ENCODE data around the gene JAKMIP2.
"Not testable (repeated sequence)": the region's sequence is repeated elsewhere in the genome, so short reads cannot be mapped to it uniquely, and the experiment has no call there.

Gene JAKMIP2

DNA sequence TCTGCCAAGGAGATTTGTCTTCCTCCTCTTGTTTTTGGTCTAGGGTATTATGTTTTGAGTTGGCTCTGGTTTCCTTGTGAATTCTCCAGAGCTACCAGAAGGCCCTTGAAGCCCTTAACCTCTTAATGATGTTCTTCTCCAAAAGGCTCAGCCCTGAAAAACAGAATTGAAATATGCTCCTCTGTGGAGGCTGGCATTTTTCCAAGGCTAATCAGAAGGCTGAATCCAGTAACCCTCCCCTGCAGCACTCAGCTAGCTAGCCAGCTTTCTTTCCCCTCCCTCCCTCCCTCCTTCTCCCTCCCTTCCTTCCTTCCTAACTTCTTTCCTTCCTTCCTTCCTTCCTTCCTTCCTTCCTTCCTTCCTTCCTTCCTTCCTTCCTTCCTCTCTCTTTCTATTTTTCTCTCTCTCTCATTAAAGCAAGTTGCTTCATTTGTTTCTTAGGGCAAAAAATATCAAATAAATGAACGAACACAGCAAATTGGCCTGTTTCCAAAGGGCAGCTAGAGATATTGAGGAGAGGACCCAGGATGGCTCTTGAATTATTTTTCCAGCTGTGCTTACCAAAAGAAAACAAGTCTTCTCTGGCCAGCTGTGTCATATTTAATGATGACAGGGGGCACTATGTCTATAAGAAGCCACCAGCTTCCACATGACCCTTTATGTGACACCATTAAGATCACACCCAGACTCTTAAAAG is 38.7 kb downstream of the JAKMIP2 start:
- DNase-seq: no peak

- no peak for DNase-seq
Measured at GRCh38 chr5:147743012-147743411, 39.5 kb downstream of the JAKMIP2 start.

DNA sequence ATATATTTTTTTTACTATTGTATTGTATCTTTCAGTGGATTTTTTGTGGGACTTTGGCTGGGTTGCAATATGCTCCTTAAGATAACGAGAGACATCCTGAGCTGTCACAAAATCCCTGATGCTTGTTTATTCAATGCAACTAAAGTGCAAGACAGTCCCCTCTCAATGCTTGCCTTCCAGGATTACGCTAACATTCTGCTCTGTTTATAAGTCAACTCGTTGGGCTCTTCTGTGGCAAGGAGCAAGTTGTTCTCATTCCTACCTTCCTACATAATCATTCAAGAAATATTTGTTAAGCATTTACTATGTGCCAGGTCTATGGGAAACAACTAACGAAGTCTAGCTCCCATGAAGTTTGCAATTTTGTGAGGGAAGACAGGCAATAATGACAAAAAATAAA is 40.4 kb downstream of the JAKMIP2 start:
- no peak for DNase-seq

DNA sequence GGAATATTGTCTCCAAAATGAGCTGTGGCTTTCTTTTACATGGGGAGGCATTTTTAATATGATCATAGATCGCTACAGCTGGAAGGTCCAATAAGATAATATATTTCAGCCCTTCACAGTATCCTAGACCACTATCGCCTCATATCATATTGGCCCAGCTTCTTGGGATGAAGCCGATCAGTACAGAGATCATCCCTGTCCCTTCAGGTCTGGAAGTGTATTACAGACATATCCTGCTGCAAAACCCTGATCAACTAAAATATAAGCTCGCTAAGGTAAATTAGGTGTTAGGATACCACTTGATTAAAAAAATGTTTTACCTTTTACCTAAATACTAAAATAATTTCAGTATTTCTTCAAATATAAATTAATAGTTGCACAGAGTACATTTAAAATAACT is 41.7 kb downstream of the JAKMIP2 start:
- no peak for DNase-seq

DNA sequence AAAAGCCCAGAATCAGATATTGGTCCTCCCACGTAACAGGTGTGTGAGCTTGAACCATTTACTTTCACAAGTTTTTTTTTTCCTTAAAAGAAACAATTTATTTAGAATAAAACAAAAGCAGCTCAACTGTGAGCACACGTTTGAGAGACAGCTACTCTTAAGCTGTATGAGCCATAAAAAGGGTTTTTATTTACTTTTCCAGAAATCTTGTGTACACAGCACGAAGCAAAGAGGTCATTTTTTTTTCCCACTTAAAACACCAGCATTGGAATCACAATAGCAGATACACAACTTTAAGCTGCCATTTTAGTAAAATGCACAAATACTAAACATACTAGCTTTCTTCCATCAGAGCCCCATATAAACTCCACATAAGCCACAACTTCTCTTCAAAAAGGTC is 44.6 kb downstream of the JAKMIP2 start:
- DNase-seq: no peak

DNA sequence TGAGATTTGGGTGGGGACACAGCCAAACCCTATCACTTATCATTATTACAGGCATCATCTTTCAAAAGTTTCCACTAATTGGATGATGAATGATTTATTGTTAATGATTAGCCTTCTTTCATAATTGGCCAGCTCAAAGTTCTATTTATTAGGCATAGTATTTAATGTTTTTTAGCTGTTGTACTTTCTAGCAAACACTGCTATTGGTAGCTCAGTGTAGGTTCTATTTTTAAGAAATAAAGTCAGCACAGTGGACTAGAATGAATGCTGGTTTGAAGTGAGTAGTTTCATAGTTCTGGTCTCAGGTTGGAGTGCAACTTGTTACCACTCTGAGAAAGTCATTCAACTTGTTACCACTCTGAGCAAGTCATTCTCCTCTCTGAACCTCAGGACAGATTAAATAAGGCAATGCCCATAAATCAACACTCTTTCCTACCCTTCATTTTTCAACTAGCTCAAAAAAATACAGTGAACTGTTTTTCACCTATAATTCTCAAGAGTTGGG is 46.9 kb downstream of the JAKMIP2 start:
- DNase-seq: no peak

DNA sequence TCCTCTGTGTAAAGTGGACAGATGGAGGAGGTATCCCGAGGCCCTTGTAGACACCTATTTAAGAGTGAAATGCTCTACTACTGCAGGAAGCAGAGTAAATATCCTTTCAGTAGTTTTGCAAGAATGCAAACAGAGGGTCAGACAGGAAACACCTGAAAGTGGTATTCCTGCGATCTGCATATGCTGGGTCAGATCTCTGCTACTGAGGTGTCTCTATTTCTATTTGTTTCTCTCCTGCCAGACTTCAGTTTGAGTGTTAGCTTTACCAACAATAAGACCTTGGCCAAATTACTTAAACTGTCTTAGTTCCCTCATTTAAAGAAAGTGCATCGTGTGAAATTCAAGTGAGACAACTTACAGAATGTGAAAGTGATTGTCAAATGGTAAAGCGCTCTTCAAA is 47.6 kb downstream of the JAKMIP2 start:
- no peak for DNase-seq

- DNase-seq: no peak
Measured at GRCh38 chr5:147733075-147733474, 49.5 kb downstream of the JAKMIP2 start.

- no peak for DNase-seq
Measured at GRCh38 chr5:147732291-147732883, 50.1 kb downstream of the JAKMIP2 start.

DNA sequence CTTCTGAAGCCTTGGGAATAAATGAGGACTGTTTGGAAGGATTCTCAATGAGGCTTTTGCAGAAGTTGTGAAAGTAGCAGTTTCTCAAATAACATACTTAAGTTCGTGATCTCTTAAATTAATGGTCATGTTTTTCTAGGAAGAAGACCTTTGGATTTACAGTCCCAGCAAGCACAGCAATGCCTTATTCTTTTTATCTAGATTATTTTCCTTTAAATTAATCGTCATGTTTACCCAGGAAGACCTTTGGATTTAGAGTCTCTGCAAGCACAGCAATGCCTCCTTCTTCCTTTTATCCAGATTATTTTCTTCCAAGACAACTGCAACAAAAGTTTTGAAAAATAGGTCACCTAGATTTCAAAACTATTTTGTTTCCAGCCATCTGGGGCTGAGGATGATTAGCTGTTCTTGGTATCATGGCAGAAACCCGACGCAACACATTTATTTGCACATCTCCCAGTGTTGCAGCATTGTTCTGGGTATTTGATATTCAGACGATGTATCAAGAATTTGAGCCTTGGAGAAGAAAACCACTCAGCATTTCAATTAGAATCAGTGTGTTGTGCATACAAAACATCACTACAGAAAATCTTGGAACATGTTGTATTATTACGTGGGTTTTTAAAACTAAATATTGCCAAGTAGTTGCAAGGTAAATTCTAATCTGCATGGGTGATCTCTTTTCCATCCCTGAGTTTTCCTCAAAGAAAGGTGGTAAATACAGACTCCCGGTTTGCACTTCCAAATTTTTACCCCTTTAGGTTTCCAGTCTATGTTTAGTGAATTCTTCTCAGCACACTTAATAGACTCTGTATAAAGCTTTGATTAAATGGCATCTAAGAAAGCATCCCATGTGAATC is 50.9 kb downstream of the JAKMIP2 start:
- no peak for DNase-seq

GRCh38 chr5:147727200-147727599 is 55.3 kb downstream of the JAKMIP2 start:
- DNase-seq: no peak

GRCh38 chr5:147721191-147721960 is 61.2 kb downstream of the JAKMIP2 start:
- not testable (repeated sequence) for DNase-seq

DNA sequence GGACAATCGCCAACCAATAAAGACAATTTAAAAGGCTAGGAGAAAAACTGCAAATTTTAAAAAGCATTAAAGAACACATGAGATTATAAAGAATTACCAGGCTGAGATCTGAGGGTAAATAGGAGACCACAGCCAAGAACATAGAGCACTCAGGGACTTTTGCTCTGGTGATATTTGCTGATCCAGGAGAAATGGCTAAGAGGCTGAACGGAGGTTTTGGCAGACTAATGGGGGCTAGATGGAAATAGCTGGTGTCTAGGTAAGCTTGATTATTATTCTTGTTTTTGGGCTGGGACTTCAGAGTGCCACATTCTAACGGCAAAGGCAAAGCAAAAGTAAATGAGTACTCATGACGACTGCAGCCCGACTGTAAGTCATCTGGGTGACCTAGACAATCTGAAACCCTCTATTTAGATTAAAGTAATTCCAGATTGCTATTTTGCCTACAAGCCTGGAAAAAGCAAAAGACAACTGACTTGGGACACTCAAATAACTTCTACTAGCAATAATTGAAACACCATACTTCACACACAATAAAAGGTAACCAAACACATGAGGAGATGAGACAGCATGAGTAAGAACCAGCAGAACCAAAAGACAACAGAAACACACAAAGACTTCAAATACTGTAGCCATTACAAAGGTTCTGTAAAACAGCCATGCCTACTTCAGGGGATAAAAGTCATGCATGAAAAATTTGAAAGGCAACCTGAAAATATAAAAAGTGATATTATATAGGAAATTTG is 68.8 kb downstream of the JAKMIP2 start:
- DNase-seq: no peak

GRCh38 chr5:147712598-147712997 is 69.9 kb downstream of the JAKMIP2 start:
- DNase-seq: no peak

DNA sequence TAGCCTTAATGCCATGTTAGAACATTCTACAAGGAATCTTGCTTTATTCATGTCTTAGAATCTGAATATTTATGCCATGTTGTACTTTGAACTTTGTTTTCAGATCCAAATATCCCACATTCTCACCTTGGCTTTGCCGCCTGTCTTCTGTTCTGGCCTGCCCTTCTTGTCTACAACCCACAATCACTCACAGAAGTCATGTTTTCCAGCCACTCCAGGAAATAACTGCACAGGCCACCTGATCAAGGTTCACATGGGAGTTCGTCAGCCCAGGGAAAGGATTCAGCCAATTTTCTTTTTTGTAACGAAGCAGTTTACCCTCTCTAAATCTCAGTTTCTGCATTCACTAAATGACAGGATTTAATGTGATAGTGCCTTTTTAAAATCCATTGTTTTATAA is 70.5 kb downstream of the JAKMIP2 start:
- no peak for DNase-seq

GRCh38 chr5:147711019-147711418 is 71.5 kb downstream of the JAKMIP2 start:
- DNase-seq: no peak

DNA sequence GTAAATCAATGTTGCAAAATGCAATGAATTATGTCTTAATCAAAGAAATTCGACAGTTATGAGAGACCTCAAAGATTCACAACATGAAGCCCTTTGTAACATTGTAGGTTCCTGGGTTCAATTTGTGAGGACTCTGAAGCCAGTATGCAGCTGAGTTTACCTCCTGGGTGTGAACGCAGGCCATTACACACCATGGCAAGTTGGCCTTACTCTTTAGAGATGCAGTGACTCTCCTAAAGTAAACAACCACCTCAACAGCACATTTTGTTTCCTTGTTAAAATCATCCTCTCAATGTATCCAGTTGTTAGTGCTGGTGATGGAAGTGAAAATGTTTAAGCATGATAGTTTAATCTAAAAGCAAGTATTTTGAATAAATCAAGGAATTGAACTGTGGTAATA is 73.8 kb downstream of the JAKMIP2 start:
- no peak for DNase-seq

DNA sequence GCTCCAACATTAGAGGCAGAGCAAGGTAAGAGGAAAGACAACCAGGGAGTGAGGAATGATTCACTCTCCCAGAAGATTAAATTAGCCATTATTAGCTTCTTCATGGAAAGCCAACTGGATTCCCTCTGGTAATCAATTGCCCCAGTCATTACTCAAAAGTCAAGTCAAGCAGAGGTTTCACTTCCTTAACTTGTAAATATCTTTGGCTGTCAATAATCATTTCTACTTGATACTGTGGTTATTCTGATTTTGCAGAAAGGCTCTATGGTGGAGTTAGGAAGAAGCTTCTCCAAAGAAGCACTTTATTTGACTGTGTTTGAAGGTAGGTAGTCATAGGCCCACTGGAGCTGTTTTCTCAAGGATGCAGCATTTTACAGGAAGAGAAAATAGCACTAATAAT is 78.0 kb downstream of the JAKMIP2 start:
- no peak for DNase-seq

DNA sequence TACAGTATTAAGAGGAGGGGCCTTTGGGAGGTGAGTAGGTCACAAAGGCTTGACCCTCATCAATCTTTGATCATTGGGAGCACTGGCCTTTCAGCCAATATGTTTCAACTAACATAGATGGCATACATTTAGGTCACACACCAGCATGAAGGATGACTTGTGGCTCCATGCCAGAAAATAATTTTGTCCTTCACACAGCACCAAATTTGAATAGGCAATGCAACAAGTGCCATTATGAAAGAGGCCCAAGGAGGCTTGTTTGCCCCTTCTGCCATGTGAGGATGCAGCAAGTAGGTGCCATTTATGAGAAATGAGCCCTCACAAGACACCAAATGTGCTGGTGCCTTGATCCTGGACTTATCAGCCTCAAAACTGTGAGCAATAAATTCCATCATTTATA is 81.1 kb downstream of the JAKMIP2 start:
- DNase-seq: no peak

DNA sequence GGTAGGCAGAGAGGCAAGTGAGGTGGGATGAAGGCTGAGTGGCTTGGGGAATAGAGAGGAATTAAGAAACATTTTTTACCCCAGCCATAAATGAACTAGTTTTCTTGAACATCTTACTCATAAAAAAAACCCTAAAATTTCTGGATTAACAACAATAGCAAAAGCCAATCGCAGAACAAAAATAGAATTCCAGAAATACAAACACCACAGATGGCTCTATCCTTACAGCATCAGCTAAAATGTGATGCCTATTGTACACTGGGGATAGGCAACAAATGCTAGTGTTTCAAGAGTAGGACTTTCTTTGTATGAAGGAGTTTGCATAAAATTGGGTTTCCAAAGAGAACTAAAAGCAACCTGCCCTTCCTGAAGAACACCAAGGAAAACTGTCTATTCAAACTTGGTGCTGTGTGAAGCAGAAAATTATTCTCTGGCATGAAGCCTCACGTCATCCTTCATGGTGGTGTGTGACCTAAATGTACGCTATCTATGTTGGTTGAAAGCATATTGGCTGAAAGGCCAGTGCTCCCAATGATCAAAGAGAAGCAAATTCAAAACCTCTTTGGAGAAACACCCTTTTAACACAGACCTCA is 82.9 kb downstream of the JAKMIP2 start:
- no peak for DNase-seq

DNA sequence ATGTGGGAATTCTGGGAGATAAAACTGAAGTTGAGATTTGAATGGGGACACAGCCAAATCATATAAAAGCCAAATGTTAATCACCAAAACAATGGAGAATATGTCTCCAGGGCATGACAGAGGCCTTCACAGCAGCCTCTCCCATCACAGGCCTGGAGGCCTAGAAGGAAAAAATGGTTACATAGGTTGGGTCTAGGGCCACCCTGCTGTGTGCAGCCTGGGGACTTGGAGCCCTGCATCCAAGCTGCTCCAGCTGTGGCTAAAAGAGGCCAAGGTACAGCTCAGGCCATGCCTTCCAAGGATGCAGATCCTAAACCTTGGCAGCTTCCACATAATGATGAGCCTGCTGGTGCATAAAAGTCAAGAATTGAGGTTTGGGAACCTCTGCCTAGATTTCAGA is 85.1 kb downstream of the JAKMIP2 start:
- no peak for DNase-seq

DNA sequence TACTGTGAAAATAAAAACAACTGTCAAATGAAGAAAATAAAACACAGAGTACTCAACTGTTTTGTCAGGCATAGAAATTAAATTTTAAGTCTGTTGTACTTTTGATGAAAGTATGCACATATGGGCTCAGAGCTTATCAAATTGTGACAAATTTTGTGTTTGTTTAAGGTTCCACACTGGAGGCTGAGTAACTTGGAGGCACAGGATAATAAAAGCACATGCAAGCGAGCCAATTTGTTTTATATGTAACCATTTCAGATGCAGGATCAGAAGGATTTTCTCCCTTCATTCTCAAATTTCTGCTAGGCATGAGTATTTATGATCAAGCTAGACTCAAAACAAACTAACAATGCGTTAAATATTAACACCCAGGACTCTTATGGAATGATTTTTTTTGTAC is 87.8 kb downstream of the JAKMIP2 start:
- no peak for DNase-seq
